SK-N-MC (cell line): ENCODE measurements around the gene ZNF33B.
"Not testable (repeated sequence)": the region's sequence is repeated elsewhere in the genome, so short reads cannot be mapped to it uniquely, and the experiment has no call there.

Experiments used
- DNase-seq: peaks from one replicate; pipeline ENCODE4 v3.0.0-alpha.2; 2011; ENCODE audit warnings: low read depth, low spot score
- H3K27ac ChIP-seq: fragments of 200-600 bp; sonication (generic); 2 replicates; pipeline ENCODE4 v1.5.1; 2016; ENCODE audit warnings: mixed run types
- H3K36me3 ChIP-seq: fragments of 200-600 bp; sonication (generic); 2 replicates; pipeline ENCODE4 v1.6.1; 2017; ENCODE audit warnings: antibody characterized with exemption, low read length, mixed read lengths; ENCODE audit not compliant: insufficient read depth
- H3K4me3 ChIP-seq: fragments of 200-600 bp; sonication (generic); 2 replicates; pipeline ENCODE4 v1.5.1; 2016
- H3K9ac ChIP-seq: fragments of 200-600 bp; sonication (generic); 2 replicates; pipeline ENCODE4 v1.8.0; 2017; ENCODE audit warnings: mixed run types, mixed read lengths; ENCODE audit not compliant: insufficient read length
- H3K9me3 ChIP-seq: fragments of 200-600 bp; sonication (generic); 2 replicates; pipeline ENCODE4 v1.6.1; 2017; ENCODE audit warnings: low read depth, mild to moderate bottlenecking, antibody characterized with exemption, low read length, moderate library complexity, mixed read lengths
- EZH2 ChIP-seq: fragments of 200-600 bp; sonication (generic); IDR thresholded peaks from one replicate; pipeline ENCODE4 v1.6.1; 2017; ENCODE audit warnings: antibody characterized with exemption
- FOXP2 ChIP-seq: optimal IDR thresholded peaks from 2 replicates; pipeline ENCODE3; 2011; ENCODE audit warnings: mild to moderate bottlenecking, moderate library complexity; ENCODE audit not compliant: insufficient read depth; ENCODE audit errors: extremely low read length, control extremely low read depth
- POLR2AphosphoS5 ChIP-seq: IDR thresholded peaks from 2 replicates; pipeline ENCODE4 v1.6.1; 2012; ENCODE audit warnings: mild to moderate bottlenecking, low read depth, low read length, borderline replicate concordance

The ZNF33B gene

GRCh38 chr10:42596196-42596595, 42.2 kb downstream of the ZNF33B start:
- H3K9ac ChIP-seq: no peak overlapping the region
- TF ChIP-seq FOXP2: no peak
- TF ChIP-seq EZH2: no peak
- TF ChIP-seq POLR2AphosphoS5: no peak
- H3K9me3 ChIP-seq: no peaks in the 10 kb centered on the region
- no peak overlapping the region for H3K4me3 ChIP-seq
- H3K36me3 ChIP-seq: peaks cover 37% of the 10 kb centered on the region; the same call in 1 of the 2 replicates
- no peak for DNase-seq
- H3K27ac ChIP-seq: no peak overlapping the region

- Histone ChIP-seq H3K36me3 (peaks cover 42% of the 10 kb centered on the region; the same call in 1 of the 2 replicates), H3K4me3 (no peak overlapping the region), H3K9ac (no peak overlapping the region), H3K27ac (no peak overlapping the region), H3K9me3 (no peaks in the 10 kb centered on the region)
- TF ChIP-seq POLR2AphosphoS5 (no peak), FOXP2 (no peak), EZH2 (no peak)
- no peak for DNase-seq
Observed at GRCh38 chr10:42594246-42594650, 44.1 kb downstream of the ZNF33B start.

GRCh38 chr10:42593284-42593683, 45.1 kb downstream of the ZNF33B start:
- no peak for DNase-seq
- TF ChIP-seq EZH2 (no peak), FOXP2 (no peak)
- Histone ChIP-seq H3K9me3 (no peaks in the 10 kb centered on the region), H3K27ac (no peak overlapping the region), H3K9ac (no peak overlapping the region), H3K4me3 (no peak overlapping the region), H3K36me3 (peaks cover 42% of the 10 kb centered on the region; the same call in 1 of the 2 replicates)

GRCh38 chr10:42583828-42584227, 54.5 kb downstream of the ZNF33B start:
- TF ChIP-seq EZH2 (no peak), POLR2AphosphoS5 (no peak), FOXP2 (no peak)
- Histone ChIP-seq H3K36me3 (no peaks in the 10 kb centered on the region), H3K27ac (no peak overlapping the region), H3K9me3 (no peaks in the 10 kb centered on the region), H3K9ac (no peak overlapping the region), H3K4me3 (no peak overlapping the region)
- no peak for DNase-seq

- H3K27ac ChIP-seq: no peak overlapping the region
- no peaks in the 10 kb centered on the region for H3K9me3 ChIP-seq
- no peak for TF ChIP-seq EZH2
- no peak for TF ChIP-seq FOXP2
- no peak for TF ChIP-seq POLR2AphosphoS5
- no peak for DNase-seq
- no peak overlapping the region for H3K9ac ChIP-seq
- H3K36me3 ChIP-seq: no peaks in the 10 kb centered on the region
- H3K4me3 ChIP-seq: no peak overlapping the region
Observed at GRCh38 chr10:42578019-42578418, 60.4 kb downstream of the ZNF33B start.

GRCh38 chr10:42576338-42576737, 62.0 kb downstream of the ZNF33B start:
- TF ChIP-seq FOXP2 (no peak), POLR2AphosphoS5 (no peak), EZH2 (no peak)
- Histone ChIP-seq H3K4me3 (no peak overlapping the region), H3K9me3 (no peaks in the 10 kb centered on the region), H3K27ac (no peak overlapping the region), H3K9ac (no peak overlapping the region), H3K36me3 (no peaks in the 10 kb centered on the region)
- DNase-seq: no peak

GRCh38 chr10:42574336-42574735, 64.0 kb downstream of the ZNF33B start:
- no peaks in the 10 kb centered on the region for H3K36me3 ChIP-seq
- no peaks in the 10 kb centered on the region for H3K9me3 ChIP-seq
- no peak for DNase-seq
- no peak overlapping the region for H3K4me3 ChIP-seq
- H3K9ac ChIP-seq: no peak overlapping the region
- no peak for TF ChIP-seq FOXP2
- no peak for TF ChIP-seq POLR2AphosphoS5
- TF ChIP-seq EZH2: no peak
- H3K27ac ChIP-seq: no peak overlapping the region

GRCh38 chr10:42556931-42557330, 81.4 kb downstream of the ZNF33B start:
- DNase-seq: no peak
- H3K27ac ChIP-seq: no peak overlapping the region
- TF ChIP-seq EZH2: no peak
- TF ChIP-seq FOXP2: no peak
- no peak for TF ChIP-seq POLR2AphosphoS5
- H3K9ac ChIP-seq: no peak overlapping the region
- no peak overlapping the region for H3K4me3 ChIP-seq
- no peaks in the 10 kb centered on the region for H3K36me3 ChIP-seq
- H3K9me3 ChIP-seq: no peaks in the 10 kb centered on the region

GRCh38 chr10:42553576-42553975, 84.8 kb downstream of the ZNF33B start:
- not testable (repeated sequence) for H3K9me3 ChIP-seq, H3K36me3 ChIP-seq, H3K4me3 ChIP-seq, DNase-seq, H3K27ac ChIP-seq, H3K9ac ChIP-seq
